Stromal cell of bone marrow (primary cell): ENCODE measurements around the gene EXOC6B.
A peak's percentile ranks its signal among the peaks of the same experiment; 100 is the strongest.
"Not testable (repeated sequence)": the region's sequence is repeated elsewhere in the genome, so short reads cannot be mapped to it uniquely, and the experiment has no call there.

ENCODE experiments used
- DNase-seq: peaks from one replicate; pipeline ENCODE4 v3.0.0-alpha.2; 2012; ENCODE audit warnings: low read depth

The EXOC6B gene

DNA sequence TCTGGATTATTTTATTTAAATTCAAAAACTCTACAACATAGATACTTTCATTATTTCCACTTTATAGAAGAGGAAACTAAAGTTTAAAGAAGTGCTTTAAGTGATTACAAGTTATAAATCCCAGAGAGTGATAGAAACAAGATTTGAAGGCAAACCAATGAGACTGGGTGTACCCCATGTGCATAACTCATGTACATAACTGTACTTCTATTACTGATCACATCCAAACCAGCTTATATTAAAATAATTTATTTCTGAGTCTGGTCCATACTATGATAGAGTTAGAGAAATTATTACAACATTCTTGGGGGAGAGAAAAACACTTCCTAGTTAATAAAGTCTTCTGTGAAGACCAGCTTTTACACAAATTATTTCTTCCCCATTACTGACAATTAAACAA is 221.4 kb downstream of the EXOC6B start:
- DNase-seq, result no peak

DNA sequence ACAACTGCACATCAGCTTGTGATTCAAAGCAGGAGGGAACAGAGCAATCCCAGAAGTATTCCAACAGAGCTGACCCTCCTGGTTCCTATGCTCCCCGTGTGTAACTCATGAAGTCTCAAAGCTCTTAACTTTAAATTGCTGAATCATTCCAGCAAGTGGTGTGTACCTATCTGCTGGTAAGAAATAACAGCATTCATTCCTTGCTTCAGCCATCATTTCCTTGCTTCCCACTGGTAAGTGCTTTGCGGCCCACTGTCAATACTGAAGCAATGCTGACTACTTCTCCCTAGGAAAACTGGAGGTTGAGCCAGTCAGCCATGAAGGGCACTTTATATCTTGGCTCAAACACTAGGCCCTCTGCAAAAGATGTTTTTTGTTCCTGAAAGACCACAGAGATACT is 222.4 kb downstream of the EXOC6B start:
- DNase-seq, result no peak

DNA sequence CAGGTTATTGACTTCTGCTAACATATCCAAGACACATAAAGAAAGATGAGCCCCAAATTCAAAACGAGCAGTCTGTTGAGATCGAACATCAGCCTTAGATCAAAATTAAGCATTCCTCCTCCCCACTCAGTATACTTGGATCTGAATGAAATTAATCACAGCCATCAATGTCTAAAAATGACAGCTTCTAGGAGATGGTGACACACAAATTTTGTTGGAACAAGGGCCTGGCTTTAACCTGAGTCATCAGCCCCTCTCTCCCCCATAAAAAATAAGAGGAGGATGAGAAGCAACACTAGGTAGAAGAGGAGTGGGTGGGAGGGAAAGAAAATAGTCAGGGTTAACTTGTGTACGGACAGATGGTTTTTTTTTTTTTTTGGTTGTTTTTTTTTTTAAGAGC is 223.1 kb downstream of the EXOC6B start:
- DNase-seq, result no peak

DNA sequence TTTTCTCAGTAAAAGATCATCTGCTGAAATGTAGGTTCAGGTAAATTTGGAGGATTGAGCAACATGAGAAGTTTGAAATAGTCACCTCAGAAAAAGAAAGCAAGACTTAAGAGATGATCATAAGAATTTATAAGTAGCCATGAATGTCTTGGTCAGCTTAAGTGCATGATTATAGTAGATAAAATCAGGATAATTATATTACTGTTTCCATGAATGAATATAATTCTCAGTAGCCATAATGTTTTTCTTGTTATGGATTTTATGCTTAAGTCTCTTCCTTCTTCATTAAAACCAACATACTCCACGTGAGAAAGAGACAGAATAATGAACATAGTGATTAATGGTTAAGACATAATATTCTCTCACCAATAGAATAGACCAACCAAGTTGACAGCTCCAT is 223.7 kb downstream of the EXOC6B start:
- no peak for DNase-seq

DNA sequence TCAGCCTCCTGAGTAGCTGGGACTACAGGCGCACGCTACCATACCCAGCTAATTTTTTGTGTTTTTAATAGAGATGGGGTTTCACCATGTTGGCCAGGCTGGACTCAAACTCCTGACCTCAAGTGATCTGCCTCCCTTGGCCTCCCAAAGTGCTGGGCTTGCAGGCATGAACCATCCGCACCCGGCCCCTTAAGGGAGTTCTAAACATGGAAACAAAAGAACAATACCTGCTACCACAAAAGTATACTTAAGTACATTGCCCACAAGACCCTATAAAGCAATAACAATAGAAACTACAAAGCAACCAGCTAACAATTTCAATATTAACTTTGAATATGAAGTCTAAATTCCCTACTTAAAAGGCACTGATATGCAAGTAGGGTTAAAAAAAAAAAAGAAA is 242.0 kb downstream of the EXOC6B start:
- not testable (repeated sequence) for DNase-seq

DNA sequence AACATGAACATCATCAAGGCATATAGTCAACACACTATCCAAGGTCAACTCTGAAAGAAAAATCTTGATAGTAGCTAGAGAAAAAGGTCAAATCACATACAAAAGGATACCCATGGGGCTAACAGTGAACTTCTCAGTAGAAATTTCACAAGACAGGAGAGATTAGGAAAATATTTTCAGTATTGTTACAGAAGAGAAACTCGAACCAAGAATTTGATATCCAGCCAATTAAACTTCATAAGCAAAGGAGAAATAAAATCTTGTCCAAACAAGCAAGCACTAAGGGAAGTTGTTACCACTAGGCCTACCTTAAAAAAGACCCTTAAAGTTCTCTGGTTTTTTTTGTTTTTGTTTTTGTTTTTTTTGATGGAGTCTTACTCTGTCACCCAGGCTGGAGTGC is 242.5 kb downstream of the EXOC6B start:
- DNase-seq, result no peak

DNA sequence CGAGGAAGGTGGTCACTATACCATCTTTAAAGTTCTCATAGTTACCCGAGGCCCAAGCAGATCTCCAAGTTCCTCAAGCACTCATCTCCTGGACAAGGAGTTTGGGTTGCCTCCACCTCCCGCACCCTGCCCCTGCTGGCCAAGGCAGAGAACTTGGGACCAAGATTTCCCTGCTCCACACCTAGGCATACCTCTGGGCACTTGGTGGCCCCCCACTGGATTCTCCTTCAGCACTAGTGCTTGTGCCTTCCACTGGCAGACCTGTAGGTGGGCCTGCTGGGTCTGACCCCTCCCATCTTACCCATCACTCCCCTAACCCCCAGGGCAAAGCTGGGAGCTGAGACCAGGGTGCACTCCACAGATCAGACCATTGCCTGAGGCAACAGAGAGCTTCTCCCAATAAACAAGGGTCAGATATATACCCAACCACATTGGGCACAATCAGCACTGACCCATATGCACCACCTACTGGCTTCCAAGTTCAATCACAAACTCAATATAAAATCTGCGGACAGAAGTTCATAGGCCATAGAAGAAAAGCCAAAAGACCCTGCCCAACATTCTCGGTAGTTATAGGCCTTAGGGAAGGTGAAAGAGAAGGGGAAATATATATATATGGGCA is 244.2 kb downstream of the EXOC6B start:
- no peak for DNase-seq

DNA sequence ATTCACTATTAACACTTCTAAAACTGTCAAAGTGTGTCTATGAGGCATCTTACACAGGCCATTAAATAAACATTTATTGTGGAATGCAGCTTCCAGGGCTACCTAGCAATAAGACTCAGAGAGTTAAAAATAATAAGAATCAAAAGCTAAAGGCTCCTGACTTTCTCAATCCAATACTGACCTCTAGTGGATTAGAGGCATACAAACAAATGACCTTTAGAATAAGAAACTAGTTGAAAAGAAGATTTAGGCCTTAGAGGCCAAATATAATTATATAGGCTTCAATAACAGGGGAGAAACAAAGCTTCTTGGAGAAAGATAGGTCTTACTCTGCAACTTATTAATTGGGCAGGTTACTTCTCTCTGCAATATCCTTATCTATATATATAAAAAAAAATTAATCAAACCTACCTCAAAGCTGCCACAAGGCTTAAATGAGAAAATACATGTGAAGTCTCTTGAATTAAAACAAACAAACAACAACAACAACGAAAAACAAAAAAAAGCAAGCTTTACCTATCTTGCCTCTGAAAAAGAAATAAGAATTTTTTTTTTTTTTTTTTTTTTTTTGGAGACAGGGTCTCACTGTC is 246.1 kb downstream of the EXOC6B start:
- DNase-seq, result peak; percentile 38

DNA sequence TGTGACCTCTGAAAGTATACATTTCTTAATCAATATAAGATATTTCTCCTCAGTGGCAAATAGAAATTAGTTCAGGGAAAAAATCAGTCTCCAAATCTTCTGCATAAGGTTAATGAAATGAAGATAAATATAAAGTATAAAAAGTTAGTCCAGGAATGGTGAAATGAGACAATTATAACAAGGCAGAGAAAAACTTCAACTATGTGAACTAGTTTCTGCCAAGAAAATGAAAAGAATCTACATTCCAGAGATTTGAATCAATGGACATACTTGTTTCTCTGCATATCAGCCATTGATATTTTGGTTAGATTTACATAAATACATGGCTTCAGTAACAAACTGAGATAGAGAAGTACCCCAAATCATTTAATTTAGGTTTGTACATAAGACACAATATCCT is 249.0 kb downstream of the EXOC6B start:
- no peak for DNase-seq

DNA sequence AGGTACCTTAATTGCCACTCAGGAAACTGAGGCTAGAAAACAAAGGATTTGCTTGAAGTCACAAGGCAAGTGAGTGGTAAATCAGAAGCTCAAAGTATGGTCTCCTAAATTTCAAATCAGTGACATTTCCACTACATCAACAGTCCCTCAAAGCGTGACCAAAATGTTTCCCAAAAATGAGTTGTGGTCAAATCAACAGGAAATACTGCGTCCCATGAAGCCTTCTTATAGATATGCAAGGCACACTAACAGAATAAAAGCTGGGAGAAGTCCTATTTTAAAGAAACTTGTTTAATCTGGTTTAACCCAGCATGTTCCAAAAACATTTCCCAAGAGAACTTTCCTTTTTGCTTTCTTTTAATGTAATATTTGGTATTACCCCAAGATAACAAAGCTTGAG is 249.4 kb downstream of the EXOC6B start:
- DNase-seq, result no peak

DNA sequence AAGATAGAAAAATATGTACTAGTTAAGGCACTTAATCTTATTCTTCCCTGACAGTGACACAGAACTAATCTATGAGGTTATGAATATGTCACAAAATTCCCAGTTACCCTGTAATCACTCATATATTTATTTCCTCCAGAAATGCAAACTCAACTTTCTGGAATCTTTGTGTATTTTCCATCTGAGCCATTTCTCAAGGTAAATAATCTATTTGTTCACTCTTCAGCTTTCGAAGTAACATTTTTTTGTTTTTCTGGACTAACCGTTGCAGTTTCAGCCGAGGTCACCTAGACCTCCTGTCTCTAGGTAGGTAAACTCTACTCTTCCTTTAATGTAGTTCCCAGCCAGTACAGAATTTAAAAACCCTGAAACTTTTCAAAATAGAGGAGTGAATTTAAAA is 250.9 kb downstream of the EXOC6B start:
- DNase-seq, result no peak

DNA sequence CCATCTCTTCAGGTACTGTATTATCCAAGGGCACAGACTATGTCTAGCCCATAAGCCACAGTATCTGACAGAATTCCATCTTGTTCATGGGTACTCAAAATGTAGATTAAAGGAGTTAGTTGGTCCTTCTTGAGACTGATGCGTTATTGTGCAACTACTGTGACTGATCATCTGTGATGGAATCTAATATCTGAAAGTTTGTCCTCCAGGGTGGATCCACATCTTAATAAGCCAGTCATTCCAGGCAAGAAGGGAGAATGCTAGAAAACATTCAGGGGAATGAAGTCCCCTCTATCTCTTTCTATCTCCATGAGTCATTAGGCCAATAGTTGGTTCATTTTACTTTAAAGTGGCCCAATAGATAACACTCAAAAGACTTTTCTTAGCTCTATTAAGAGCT is 252.6 kb downstream of the EXOC6B start:
- no peak for DNase-seq

DNA sequence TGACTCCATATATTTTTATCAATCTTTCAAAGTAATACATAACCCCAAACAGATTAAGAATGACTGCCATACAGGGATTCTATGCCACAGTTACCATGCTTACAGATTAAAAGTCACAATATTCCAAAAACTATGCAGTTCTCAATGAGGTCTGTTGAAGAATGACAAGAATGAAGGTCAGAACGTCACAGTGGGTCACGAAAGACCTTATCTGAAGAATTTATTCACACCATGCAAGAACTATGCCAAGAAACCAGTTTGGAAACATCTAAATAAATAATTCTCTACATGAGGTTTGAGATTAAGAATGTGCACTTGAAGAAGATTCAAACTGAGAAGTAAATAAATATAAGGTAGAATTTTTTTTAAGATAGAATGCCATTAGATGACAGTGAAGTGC is 253.3 kb downstream of the EXOC6B start:
- DNase-seq, result no peak

DNA sequence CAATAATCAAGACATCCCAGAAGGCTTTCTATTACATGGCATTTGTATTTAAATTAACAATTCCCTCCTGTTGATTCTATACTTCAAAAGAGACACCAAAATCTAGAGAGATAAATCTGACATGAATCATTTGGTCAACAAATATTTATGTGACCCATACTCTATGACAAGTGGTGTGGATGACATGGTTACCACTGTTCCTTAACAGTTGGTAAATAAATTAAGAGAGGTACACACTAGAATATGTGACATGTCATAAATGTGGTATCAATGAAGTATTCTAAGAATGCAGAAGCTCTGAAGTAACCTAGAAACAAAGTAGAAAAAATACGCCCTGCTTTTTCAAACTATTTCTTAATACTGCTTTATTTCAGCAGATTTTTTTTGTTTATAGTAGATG is 255.4 kb downstream of the EXOC6B start:
- DNase-seq, result no peak

DNA sequence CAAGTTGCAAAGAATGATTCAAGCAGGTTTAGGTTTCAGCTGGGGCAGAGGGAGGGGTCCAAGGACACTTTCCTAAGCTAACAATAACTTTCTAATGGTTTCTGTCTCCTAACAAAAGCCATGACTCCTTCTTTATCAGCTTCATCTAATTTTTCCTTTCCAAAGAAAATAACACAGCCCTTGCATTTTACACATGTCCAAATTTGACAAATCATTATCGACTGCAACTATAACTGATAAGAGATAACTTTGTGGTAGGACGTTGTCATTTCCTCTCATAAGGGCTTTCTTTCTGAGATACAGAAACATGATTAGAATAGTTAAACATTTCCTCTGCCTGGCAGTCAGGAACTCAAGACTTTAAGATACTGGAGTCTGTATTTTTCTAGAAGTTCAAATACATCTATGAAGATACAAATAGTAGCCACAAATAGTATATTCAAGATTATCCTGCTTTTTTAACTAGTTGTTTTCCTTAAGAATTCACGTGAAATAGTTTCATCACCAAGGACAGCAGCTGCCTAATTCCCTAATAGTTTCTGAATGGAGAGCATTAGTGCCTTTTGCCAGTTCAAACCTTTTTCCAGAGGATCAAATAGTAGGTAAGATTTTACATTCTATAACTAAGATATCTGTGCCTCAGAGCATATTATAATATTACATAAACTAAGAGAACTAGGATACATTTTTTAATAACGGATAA is 263.2 kb downstream of the EXOC6B start:
- DNase-seq, result no peak

DNA sequence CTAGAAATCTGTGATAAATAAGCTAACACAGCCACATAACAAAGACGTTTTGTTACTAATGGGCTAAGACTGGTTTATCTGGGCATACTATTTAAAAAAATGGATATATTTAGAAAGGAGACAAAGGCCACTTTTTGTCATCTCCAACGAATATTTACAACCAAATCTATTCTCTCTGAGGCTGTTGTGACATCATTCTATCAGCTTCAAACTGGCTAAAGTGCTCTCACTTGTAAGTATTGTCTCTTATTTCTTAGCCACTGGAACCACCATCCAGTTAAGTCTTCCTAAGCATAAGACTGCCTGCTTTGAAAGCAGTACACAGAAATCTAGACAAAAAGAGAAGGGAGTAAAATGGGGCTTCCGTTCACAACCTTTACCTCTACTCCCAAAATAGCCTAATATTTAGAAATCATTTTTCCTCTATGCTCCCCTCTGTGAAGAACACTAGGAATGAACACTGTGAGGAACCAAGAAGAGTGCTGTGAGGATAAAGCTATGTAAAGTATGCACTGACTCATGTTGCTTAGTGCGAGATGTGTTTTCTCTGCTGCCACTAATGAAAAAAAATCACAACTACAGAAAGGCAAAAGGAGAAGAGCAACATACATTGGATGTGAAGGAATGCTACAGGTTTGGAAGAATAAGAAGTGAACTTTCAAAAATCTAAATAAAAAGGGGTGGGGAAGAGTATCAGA is 264.1 kb downstream of the EXOC6B start:
- DNase-seq, result no peak

DNA sequence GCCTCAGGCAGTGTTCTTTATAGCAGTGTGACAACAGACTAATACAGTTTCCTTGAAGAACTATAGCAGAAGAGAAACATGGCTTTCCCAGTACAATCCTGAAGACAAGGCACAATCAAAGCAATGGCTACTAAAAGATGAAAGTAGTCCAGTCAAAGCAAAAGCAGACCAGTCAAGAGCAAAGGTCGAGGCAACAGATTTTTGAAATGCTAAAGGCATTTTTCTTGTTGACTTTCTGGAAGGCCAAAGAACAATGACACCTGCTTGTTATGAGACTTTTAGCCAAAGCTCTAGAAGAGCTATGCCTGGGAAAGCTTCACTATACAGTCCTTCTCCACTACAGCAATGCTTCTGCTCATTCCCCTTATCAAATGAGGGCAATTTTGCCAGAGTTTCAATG is 269.9 kb downstream of the EXOC6B start:
- DNase-seq, result no peak

DNA sequence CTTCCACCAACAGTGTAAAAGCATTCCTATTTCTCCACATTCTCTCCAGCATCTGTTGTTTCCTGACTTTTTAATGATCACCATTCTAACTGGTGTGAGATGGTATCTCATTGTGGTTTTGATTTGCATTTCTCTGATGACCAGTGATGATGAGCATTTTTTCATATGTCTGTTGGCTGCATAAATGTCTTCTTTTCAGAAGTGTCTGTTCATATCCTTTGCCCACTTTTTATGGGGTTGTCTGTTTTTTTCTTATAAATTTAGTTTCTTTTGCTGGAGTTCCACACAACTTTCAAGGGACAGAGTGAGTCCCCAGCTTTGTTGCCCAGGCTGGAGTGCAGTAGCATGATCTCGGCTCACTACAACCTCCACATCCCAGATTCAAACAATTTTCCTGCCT is 270.5 kb downstream of the EXOC6B start:
- DNase-seq, result not testable (repeated sequence)

DNA sequence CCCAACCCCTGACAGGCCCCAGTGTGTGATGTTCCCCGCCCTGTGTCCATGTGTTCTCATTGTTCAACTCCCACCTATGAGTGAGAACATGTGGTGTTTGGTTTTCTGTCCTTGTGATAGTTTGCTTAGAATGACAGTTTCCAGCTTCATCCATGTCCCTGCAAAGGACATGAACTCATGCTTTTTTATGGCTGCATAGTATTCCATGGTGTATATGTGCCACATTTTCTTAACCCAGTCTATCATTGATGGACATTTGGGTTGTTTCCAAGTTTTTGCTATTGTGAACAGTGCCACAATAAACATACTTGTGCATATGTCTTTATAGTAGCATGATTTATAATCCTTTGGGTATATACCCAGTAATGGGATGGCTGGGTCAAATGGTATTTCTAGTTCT is 270.9 kb downstream of the EXOC6B start:
- DNase-seq, result not testable (repeated sequence)

DNA sequence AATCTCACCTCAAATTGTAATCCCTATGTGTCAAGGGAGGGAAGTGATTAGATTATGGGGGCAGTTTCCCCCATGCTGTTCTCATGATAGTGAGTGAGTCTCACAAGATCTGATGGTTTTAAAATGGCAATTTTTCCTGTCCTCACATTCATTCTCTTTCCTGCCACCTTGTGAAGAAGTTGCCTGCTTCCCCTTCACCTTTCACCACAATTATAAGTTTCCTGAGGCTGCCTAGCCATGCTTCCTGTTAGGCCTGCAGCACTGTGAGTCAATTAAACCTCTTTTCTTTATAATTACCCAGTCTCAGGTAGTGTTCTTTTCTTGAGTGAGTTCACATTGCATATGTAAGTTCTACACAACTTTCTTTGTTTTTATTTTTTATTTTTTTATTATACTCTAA is 271.5 kb downstream of the EXOC6B start:
- DNase-seq, result no peak

DNA sequence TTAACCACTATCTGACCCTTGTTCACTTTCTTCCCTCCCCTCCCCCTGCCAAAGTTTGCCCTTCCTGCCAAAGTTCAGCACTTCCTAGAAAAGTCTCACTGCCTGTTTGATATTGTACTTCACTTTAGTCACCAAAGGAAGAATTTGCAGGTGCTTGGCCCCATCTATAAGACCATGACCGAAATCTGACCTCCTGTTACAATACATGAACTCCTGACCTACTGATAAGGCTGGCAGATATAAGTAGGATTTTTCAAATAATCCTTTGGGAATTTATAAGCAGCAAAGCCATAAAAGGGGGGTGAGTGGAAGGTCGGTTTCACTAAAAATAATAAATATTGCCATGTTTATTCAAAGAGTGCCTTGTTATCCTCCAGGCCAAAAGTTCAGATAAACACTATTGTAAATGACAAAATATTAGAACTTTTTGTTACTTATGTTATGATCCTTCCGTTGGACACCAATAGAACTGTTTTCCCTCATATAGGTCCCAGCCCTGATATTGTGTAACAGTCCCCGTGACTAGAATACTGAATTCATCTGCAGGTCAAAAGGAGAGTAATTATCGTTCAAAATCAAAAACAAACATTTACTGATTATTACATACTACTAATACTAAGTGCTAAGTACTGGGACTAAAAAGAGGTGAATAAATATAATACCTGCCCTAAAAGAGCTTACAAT is 277.6 kb downstream of the EXOC6B start:
- no peak for DNase-seq

DNA sequence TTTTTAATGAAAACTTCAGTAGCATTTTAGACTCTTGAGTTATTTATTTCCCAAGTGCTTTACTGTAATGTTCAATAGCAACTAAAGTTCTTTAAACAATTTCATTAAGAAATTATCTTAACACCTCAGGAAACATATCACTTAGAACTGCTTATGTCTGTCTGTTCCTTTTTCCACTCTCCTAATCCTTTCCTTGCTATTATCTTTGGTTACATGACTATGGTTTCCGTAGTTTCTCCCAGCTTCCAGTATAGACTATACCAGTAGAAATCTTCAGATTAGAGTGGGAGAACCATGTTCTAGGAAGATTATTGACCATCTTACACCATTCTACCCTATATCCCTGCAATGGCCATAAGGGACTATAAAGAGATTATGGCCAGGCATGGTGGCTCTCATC is 280.0 kb downstream of the EXOC6B start:
- no peak for DNase-seq

DNA sequence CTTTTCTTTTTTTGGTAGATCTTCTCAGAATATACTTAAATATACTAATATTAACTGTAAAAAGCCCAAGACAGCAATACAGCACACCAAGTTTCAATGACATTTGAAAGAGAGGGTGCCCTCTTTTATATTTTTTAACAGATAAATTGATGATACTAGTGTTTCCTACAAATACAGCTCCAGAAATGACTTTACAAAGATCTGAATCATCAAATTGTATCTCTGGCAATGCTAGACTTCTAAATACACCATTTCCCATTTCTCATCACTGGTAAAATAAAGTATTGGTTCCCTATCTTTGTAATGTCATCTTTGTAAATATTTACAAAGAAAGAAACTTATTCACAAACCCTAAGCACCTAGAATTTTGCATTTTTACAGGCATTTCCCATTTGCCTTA is 281.3 kb downstream of the EXOC6B start:
- no peak for DNase-seq
